Amniotic stem cell (primary cell): ENCODE results near the gene CLNK.
A peak's percentile ranks its signal among the peaks of the same experiment; 100 is the strongest.

ENCODE experiments used
- DNase-seq: peaks from one replicate; lab custom pipeline; 2025; lab: John Stamatoyannopoulos, UW

The CLNK gene

DNA sequence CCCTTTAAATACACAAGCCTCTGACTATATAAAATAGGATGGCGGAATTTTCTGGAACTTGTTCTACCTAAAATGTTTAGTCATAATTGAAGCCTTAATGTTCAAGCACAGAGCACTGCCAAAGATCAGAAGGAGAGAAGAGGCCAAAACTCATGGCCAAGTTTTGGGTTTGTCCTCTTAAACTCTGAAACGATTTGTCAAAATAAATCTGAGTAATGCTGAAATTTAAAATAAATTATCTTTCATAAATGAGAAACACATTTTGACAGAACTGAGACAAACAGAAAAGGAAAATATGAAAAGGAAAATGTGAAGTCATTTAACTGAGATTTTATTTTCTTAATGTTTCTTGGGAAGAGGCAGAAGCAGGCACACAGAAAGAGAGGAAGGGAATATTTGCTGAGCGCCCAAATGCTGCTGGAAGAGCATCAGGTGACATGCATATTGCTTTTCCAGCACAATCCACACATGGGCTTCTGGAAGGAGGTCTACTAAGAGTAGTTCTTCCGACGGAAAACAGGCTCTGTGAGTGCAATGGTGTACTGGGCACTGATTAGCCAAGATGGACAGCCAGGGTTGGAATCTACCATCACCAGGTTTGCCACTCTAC, 179.9 kb downstream of the CLNK start:
- DNase-seq, result no peak

DNA sequence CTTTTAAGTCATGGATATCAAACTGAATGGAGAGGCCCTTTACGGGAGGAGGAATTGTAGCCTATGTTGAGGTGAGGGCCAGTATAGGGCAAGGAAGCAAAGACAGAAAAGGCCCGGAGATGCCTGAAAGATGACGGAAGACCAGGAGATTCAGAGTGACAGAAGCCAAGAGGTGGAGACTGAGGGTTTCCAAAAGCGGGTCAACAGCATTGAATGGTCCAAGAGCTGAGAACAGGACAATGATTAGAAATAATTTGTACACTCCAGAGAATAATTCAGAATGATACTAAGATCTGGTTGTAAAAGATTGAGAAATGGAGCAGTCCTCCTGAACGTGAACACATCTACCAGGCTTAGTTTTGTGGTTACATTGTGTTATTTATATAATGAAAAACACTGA, 181.9 kb downstream of the CLNK start:
- DNase-seq, result no peak

DNA sequence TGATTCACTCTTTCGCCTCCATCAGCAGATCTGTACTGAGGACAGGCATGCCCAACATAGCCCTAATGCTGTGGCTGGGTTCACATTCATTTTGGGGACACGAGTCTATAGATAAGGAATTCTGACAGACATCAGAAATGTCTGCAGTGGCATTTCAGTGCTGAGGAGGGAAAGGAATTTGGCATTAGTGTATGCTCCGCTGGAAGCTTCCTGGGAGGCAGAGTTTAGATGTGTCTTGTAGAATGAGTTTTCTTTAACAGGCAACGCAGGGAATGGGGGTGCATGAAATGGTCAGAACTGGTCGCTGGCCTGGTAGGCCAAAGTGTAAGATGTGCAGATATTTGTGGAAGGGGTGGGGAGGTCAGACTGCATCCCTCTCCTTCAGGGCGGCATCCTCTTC, 183.8 kb downstream of the CLNK start:
- no peak for DNase-seq

DNA sequence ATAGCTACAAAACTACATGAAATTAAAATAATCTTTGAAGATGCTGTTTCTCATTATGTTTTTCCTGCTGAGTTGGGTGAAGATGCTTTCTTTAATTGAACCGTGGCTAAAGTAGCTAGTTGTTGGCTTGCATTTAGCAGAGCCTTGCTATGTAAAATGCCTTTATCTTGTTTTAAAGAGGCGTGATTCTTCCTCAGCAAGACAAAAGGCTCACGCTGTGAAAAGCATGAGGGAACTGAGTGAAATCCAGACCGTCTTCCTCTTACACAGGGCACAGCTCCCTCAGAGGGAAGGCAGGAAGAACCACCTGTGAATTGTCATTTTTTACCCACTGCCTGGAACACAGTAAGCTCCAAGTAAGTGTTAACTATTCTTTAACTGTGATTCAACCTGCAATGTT, 188.4 kb downstream of the CLNK start:
- DNase-seq, result no peak

DNA sequence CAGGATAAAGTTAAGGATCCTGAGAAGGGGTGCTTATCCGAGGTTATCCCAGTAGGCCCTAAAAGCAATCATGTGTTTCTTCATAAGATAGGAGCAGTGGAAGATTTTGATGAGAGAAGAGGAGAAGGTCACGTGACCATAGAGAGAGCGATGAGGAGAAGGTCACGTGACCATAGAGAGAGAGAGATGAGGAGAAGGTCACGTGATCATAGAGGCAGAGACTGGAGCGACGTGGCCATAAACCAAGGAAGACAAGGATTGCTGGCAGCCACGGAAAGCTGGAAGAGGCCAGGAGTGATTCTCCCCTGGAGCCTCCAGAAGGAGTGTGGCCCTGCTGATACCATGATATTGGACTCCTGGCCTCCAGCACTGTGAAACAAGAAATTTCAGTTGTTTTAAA, 188.9 kb downstream of the CLNK start:
- DNase-seq, result no peak

DNA sequence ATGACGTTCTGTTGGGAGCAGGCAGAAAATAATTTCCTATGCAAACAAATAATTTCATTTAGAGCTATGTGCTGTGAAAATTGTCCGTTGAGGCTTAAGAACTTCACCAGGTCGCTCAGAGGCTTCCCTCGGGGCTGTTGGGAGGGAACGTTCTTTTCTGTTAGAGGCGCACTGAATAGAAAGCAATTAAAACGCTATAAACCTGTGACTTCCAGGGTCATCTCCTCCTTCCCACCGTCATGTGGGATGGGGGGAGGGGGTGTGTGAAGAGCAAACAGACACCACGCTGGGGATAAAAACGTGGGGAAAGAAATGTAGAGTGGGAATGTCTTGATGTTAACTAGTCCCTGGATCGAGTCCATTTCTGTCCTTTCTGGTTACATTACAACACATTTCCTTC, 192.1 kb downstream of the CLNK start:
- no peak for DNase-seq

DNA sequence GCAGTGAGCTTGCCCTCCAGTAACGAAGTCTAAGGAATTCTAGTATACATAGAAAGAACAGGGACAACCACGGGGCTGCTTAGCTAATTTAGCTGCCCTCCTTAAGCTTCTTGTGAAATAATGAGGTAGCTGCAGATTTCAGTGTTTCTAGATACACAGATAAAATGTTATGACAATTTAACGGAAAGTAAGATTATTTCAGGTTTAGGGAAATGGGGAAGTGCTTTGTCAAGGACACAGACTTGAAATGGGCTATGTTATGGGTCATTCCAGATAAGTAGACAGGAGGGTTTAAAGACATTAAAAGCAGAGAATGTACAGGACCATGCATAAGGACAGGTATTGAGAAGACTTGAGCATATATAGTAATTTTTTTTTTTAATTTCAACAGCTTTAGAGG, 193.2 kb downstream of the CLNK start:
- no peak for DNase-seq

DNA sequence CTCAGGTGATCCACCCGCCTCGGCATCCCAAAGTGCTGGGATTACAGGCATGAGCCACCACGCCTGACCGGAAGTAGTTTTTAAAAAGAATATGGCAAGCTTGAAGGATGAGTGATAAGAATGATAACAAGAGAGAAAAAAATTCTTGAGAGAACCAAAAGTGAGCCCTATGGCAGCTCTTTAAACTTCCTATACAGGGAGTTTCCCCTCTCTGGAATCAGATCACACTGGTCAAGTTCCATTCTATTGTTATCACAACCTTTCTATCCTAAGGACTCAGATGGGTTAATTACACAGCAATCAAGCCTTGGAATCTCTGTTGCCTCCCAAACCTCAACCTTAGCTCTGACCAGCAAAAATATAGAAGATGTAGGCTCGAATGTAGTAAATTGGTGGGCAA, 193.6 kb downstream of the CLNK start:
- no peak for DNase-seq

DNA sequence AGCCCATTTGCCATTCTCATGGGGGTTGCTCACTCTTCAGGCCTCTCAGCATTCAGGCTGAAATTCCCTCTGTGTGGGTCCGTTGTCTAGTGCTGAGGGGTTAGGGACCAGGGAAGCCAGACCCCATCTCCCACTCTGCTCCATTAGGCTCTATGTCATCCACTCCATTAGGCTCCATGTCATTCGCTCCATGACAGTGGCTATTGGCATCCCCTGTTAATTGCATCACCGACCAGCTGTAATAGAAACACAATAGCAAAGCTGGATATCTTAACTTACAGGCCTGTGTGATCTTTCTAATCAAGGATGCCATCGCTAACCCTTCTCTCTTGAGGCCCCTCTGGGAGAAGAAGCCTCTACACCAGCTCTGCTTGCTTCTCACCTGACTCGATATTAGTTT, 201.7 kb downstream of the CLNK start:
- DNase-seq, result no peak

DNA sequence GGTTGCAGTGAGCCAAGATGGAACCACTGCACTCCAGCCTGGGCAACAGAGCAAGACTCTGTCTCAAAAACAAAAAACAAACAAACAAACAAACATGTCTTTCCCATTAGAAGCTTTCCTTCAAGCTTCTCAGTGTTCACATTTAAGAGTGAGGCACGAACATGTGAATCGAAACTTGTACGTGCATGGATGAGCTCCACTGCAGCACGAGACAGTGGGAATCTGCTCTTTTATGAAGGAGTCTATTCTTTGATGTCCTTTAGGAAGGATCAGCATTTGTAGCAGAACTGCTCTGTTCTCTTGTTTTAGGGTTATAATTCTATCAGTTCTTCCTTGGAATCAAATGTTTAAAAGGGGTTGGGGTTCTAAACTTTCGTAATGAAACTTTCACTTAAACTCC, 204.0 kb downstream of the CLNK start:
- DNase-seq, result no peak

DNA sequence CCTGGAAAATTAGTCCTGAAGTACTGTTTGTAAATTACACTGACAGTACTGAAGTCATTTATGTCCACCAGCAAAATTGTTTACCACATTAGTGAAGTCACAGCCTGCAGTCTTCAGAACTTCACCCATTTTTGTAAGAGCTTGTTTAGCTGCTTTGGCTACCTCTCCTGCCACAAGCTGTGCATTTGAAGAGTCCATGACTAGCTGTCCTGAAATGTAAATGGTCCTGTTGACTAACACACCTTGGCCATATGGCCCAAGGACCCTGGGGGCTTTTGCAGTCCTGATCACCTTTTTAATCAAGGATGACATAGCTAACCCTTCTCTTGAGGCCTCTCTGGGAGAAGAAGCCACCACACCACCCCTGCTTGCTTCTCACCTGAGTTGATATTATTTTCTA, 205.9 kb downstream of the CLNK start:
- no peak for DNase-seq

DNA sequence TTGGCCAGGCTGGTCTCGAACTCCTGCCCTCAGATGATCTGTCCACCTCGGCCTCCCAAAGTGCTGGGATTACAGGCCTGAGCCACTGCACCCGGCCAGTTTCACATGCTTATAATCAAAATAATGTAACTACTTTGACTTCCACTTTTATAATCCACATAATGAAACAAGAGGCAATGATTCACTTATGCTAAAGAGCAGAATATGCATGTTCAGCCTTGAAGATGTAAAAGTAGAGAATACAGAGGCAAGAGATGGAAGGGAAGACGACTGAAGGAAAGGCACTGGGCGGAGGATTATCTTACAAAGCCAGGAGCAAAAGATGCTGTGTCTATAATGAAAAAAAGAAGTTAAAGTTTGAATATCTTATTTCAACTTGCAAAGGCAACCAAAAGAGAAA, 214.1 kb downstream of the CLNK start:
- no peak for DNase-seq

DNA sequence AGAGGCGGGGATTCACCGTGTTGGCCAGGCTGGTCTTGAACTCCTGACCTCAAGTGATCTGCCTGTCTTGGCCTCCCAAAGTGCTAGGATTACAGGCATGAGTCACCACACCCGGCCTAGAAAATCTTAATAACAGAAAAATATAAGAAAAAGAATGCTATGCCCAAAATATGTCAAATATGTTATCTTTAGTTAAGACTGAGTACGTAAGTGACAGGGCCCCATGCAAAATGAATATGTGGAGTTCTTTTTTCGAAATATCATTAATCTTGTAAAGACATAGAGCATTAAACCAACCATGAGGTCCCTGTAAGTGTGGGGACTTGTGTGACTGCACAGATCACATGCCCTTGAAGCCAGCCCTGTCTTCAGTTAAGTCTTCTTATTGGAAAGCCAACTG, 218.4 kb downstream of the CLNK start:
- no peak for DNase-seq

DNA sequence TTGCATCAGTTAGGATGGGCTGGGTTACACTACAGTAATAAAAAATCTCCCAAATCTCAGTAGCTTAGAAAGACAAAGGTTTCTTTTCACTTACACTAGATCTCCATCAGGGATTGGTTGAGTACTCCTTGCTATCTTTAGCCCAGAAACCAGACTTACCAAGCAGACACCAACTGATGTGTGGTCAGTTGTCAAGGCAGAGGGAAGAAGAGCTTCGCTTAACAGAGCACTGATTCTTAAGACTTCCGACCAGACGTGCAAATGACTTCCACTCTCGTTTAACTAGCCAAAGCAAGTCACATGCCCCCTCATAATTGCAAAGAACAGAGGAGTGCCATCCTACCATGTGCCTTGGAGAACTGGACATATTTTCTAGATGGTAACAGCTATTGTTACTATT, 221.7 kb downstream of the CLNK start:
- no peak for DNase-seq

DNA sequence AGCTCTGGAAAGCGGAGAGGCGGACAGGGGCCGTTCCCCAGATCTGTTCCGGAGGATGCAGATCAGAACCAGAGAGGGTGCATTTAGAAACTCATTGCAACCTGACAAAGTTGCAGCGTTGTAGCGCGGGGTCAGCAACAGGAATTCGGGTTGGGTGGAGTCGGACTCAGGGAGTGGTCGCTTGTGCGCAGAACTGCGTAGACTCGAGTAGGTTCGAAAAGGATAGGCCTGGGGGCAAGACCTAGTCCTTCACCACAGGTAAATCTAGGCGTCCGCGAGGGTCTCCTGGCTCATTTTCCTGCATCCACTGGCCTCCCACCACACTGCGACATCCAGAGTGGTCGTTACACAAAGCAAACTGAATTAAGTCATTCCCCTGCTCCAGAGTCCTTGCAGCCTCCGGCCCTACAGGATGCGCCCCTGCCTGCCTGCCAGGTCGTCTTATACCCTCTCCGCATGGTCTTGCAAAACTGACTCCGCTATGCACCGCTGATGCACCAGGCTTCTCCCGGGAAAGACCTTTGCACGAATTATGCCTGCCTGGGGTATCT, 222.6 kb downstream of the CLNK start:
- no peak for DNase-seq

DNA sequence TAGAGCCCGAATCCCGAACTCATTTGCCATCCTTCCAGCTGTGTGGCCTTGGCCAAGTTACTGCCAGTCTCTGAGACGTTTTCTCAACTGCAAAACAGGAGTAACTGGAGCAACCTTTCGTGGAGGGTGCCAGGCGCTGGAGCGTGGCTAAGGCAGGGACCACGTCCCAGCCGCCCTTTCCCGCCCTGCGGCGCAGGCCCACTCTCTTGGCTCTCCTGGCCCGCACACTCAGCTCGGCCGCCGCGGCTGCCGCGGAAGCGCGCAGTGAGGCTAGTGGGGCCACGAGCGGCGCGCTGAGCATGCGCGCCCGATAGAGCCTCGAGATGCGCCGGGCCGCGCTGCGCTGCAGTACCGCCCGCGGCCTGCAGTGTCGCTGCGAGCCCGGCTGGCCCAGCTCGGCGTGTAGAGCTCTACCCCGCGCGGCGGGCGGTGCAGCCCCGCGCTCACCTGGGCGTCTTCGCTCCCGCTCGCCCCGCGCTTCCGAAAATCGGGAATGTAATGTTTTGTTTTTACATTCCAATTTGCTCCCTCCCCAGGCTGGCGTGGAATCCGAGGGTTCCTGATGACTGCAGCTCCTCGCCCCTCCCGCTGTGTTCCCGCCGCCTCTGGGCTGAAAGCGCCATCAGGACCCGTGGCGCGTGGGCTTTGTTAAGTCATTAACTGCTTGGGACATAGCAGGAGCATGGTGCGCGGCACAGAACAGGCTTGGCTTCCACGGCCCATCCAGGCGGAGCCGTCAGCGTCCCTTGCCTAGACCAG, 223.3 kb downstream of the CLNK start:
- no peak for DNase-seq

DNA sequence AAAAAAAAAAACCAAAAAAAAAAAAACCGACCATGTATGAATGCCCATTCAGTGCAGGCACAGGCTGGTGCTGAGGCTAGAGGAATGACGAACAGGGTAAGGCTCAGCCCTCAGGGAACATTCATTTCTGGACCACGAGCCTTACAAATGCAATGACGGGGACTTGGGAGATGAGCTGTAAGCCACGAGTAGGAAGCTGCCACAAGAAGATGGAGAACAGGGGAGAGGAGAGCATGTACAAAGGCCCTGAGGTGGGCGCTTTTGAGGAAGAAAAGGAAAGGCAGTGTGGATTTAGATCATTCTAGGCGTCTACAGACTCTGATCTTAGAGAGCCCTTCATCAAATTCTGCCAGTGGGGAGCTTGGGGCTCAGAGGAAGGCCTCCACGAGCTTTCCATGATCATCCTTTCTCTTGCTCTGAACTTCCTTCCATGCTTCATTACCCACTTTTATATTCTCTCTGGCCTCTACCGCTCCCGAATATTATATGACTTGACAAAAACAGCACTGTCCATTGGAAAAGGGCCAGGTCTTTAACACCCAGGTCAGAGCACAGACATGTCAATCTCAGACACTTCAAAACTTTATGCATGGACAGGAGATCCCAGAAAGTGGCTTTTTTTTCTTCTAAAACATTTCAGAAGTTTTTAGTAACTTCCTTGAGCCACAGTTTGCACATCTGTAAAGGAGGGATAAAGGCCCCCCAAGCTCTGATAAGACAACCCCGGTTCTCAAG, 224.1 kb downstream of the CLNK start:
- DNase-seq, result no peak

DNA sequence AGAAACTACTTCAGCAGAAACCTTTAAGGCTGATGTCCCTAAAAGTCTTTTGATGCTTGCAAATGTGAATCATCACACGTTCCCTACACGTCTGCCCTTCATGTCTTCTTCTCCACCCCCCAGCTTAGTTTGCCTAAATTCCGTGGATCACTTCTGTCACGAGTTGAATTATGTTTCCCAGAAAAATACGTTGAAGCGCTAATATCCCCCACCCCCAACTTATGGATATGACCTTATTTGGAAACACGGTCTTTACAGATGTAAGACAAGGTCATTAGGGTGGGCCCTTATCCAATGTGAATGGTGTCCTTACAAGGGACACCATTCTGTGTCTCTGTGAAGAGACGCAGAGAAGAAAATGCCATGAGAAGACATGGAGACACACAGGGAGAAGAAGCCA, 225.3 kb downstream of the CLNK start:
- no peak for DNase-seq

DNA sequence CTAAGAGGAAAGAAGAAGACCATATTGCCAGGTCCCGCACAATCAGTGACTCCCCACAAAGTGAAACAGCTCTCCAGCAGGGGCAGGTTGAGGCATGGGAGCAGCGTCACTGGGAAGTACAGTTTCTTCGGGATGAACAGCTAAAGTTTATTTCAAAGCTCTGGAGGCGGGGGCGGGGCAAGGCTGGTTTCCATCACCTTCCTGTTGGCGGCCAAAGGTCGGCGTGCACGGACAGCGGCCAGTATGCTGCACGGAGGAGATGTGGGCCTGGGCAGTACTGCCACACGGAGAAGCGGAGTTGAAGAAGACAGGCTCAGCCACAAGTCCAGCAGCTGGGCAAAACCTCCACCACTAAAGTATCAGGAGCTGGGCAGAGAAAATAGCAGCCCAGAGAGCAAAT, 226.4 kb downstream of the CLNK start:
- DNase-seq, result no peak

DNA sequence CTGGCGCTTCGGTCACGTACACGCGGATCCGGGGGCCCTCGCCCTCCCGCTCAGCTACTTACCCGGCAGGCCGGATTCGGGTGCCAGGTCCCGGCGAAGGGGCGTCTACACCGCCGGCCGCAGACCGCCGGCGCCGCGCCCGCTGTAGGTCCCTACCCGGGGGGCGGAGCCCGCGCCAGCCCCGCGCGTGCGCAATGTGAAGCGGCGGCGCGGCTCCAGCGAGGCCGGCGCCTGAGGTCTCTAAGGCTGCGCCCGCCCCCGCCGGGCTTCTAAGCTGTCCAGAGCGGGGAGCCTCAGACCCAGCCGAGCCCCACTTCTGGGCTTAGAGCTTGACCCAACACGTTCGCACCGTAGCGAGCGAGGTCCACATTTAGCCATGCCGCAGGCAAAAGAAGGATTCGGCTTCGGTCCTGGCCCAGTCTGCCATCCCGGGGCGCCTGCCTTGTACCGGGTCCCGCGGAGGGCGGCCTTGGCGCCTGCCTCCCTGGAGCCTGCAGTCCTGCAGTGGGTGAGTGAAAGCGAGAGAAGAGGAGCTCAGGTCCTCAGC, 227.2 kb downstream of the CLNK start, which contains the start of gene ZNF518B:
ZNF518B (minus strand) TSS at position 172 of the 547 bp plus-strand sequence. CDS start 11,098 bp downstream, outside the sequence.
- DNase-seq, result peak; percentile 20

DNA sequence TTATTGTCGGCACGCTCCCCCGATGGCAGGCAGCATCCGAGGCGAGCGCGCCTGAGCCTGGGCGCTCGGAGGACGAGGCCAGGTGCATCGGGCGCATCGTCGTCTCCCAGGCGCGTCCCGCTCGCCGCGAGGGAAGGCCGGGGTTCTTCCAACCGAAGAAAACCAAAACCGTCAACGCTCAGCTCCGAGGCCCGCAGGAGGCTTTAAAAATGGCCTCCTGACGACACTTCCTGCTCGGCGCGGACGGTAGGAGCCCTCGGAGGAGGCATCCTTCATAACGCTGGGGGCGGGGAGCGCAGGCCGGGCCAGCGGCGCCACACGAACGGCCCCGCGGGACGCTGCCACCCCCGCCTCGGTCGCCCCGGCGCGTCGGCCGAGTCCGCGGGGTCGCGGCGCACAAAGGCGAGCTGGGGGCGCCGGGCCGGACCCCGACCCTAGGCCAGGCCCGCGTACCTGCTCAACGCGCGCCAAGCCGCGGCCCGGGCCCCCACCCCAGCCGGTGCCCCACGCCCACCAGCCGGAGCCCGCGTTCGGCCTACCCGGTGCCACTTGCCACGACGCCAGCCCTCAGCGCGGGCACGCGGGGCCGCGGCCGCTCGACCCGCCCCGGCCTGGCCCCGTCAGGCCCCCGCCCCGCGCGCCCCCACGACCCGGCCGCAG, 227.8 kb downstream of the CLNK start:
- DNase-seq, result peak; percentile 43

DNA sequence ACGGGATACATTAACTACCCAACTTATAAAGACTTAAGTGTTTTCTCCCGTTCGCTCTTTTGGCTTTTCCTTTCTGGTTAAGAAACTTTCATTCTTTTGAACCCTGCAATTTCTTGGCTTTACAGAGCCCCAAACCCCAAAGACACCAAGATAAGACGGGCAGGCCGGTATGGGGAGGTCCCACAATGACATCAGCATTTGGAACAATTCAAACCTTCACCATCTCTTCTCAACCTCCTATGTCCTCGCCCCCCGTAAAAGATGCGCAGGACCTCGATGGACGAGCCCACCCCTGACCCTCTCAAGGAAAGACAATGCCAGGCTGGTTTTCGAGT, 228.3 kb downstream of the CLNK start:
- DNase-seq, result no peak
